Measurements from ENCODE around the gene RAB3C. TPM values are rescaled to one million over a fixed set of nuclear protein-coding genes. Genes with fewer than 3 reads are reported as not detected.

RAB3C gene
- total RNA-seq, 2 donors from 2014 or later = 2.3 to 45.2 TPM

GRCh38 chr5:58890265-58890664 is 307.4 kb downstream of the RAB3C start:
- Histone ChIP-seq H3K27ac (no peak overlapping the region), H3K4me3 (no peak overlapping the region), H3K36me3 (replicated peaks in 1 of 2; ENCODE audit: insufficient read depth in 1 of 2, low read depth in 2 of 2) (no peaks in the 10 kb centered on the region), H3K27me3 (no peaks in the 10 kb centered on the region), H3K9me3 (no peaks in the 10 kb centered on the region), H3K4me1 (peaks cover 3% of the 10 kb centered on the region)
- ATAC-seq = no peak
- no peak for TF ChIP-seq POLR2A (IDR thresholded peaks at IDR 0.05)
- WGBS, 2 donors = 70 to 74% methylated on average over 12 of the region's 12 CpGs
- intact Hi-C loops (cut with DNase I) = no loop called here
- no peak for DNase-seq

DNA sequence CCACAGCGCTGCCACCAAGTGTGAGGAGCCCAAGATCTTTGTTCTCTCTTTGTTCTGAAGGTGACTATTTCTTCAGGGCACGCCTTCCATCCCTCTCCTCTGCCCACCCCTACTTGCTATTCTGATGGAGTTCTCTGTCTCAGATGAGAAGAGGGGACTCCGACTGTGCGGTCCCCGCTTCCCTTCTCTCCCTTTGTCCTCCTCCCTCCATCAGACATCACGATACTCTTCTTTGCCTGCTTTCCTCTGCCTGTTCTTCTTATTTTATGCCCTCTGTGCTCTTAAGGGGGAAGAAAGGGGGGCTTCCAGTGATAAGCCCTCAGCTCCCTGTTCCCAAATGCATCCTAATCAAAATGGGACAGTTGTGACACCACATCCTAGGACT is 307.8 kb downstream of the RAB3C start:
- Histone ChIP-seq H3K27me3 (no peaks in the 10 kb centered on the region), H3K4me1 (peaks cover 3% of the 10 kb centered on the region), H3K36me3 (replicated peaks in 1 of 2; ENCODE audit: insufficient read depth in 1 of 2, low read depth in 2 of 2) (no peaks in the 10 kb centered on the region), H3K4me3 (no peak overlapping the region), H3K27ac (no peak overlapping the region), H3K9me3 (no peaks in the 10 kb centered on the region)
- TF ChIP-seq, protein P1, sequence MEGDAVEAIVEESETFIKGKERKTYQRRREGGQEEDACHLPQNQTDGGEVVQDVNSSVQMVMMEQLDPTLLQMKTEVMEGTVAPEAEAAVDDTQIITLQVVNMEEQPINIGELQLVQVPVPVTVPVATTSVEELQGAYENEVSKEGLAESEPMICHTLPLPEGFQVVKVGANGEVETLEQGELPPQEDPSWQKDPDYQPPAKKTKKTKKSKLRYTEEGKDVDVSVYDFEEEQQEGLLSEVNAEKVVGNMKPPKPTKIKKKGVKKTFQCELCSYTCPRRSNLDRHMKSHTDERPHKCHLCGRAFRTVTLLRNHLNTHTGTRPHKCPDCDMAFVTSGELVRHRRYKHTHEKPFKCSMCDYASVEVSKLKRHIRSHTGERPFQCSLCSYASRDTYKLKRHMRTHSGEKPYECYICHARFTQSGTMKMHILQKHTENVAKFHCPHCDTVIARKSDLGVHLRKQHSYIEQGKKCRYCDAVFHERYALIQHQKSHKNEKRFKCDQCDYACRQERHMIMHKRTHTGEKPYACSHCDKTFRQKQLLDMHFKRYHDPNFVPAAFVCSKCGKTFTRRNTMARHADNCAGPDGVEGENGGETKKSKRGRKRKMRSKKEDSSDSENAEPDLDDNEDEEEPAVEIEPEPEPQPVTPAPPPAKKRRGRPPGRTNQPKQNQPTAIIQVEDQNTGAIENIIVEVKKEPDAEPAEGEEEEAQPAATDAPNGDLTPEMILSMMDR (IDR thresholded peaks at IDR 0.05) = no peak
- TF ChIP-seq POLR2A (IDR thresholded peaks at IDR 0.05) = no peak
- WGBS, 2 donors = 64 to 72% methylated on average over 6 of the region's 6 CpGs
- ATAC-seq = no peak
- intact Hi-C loops (cut with DNase I) = no loop called here
- no peak for DNase-seq

GRCh38 chr5:58891086-58891970 is 308.5 kb downstream of the RAB3C start:
- DNase-seq (peak; percentile 68 to 78 (median 71)), ATAC-seq (peak; percentile 58)
- no peak overlapping the region for H3K4me3 ChIP-seq
- intact Hi-C loops (cut with DNase I) = no loop called here
- no peak for TF ChIP-seq POLR2A (IDR thresholded peaks at IDR 0.05)
- TF ChIP-seq, protein P1 (IDR thresholded peaks at IDR 0.05) = peak; percentile 47 to 87 (median 70)
- peak overlapping the region in 1 of 4 donors; percentile 22 for H3K27ac ChIP-seq
- peaks cover 3% of the 10 kb centered on the region for H3K4me1 ChIP-seq
- no peaks in the 10 kb centered on the region for H3K27me3 ChIP-seq
- H3K36me3 ChIP-seq (replicated peaks in 1 of 2; ENCODE audit: insufficient read depth in 1 of 2, low read depth in 2 of 2) = no peaks in the 10 kb centered on the region
- 17 to 18% methylated on average over 18 of the region's 18 CpGs for whole genome bisulfite sequencing, 2 donors
- no peaks in the 10 kb centered on the region for H3K9me3 ChIP-seq

DNA sequence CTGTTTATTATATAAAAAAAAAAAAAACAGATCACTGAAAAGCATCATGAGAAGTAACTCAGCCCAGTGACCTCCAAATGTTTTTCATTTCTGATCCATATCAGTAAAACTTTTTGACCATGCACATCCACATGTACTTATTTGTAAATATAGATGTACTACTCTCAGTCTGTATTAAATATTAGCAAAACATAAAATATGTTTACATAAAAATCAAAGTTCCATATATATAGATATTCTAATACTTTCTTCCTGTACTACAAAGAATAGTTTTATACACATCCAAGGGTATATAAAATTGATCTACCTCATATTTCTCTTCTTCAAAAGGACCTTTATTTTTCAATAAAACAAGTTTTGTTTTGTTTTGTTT is 309.1 kb downstream of the RAB3C start:
- intact Hi-C loops (cut with DNase I) = no loop called here
- Histone ChIP-seq H3K4me3 (no peak overlapping the region), H3K27ac (no peak overlapping the region), H3K36me3 (replicated peaks in 1 of 2; ENCODE audit: insufficient read depth in 1 of 2, low read depth in 2 of 2) (no peaks in the 10 kb centered on the region), H3K4me1 (peaks cover 3% of the 10 kb centered on the region), H3K27me3 (no peaks in the 10 kb centered on the region), H3K9me3 (no peaks in the 10 kb centered on the region)
- no peak for ATAC-seq
- no peak for DNase-seq
- TF ChIP-seq, protein P1 (IDR thresholded peaks at IDR 0.05) = peak in 1 of 7 experiments; percentile 8
- TF ChIP-seq POLR2A (IDR thresholded peaks at IDR 0.05) = no peak

DNA sequence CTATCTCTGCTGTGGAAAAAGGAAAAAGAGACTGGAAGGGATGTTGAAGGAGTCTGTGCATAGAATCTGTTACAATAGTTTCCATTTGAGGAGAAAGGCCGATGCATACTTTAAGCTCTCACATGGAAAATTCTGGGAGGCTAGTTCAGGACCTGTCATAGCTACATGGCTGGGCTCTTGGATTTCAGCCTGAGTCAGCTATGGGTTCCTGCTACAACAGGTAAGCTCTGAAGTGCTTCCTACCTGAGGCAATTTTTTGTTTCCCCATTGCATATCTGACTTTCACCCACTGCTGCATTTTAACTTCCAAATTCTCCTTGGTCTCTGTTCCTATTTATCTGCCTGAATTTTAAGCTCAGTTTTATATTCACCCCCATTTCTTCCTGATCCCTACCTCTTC is 310.7 kb downstream of the RAB3C start:
- ATAC-seq = no peak
- intact Hi-C loops (cut with DNase I) = no loop called here
- Histone ChIP-seq H3K27me3 (no peaks in the 10 kb centered on the region), H3K4me3 (no peak overlapping the region), H3K9me3 (no peaks in the 10 kb centered on the region), H3K36me3 (replicated peaks in 1 of 2; ENCODE audit: insufficient read depth in 1 of 2, low read depth in 2 of 2) (no peaks in the 10 kb centered on the region), H3K4me1 (peaks cover 3% of the 10 kb centered on the region), H3K27ac (no peak overlapping the region)
- no peak for DNase-seq
- TF ChIP-seq, protein P1 (IDR thresholded peaks at IDR 0.05) = no peak
- TF ChIP-seq POLR2A (IDR thresholded peaks at IDR 0.05) = no peak
- WGBS, 2 donors = 74 to 88% methylated on average over 1 of the region's 1 CpG

All from body of pancreas (tissue), 4 donors.